Fibroblast of villous mesenchyme (primary cell): ENCODE data around the gene ZNF879. TPM values are rescaled to one million over a fixed set of nuclear protein-coding genes. Genes with fewer than 3 reads are reported as not detected.

Source experiments
- DNase-seq: peaks from one replicate; pipeline ENCODE4 v3.0.0-alpha.2; 2010; ENCODE audit warnings: low read depth
- H3K4me3 ChIP-seq: 2 replicates; pipeline ENCODE4 v1.5.1; 2011; ENCODE audit warnings: low read depth, mild to moderate bottlenecking, low read length
- CTCF ChIP-seq: IDR thresholded peaks from 2 replicates; pipeline ENCODE4 v1.5.1; 2012; ENCODE audit warnings: low read depth, mild to moderate bottlenecking, low read length; ENCODE audit not compliant: insufficient read depth
- total RNA-seq: library from RNA; depleted of rRNA; stranded (reverse); fragments of >200 nt; gene quantifications from 2 replicates; pipeline ENCODE4 v1.2.3, GENCODE V29; 2012

The ZNF879 gene
- total RNA-seq, 1 donor = 5.6 TPM

GRCh38 chr5:179006564-179006963 lies 17.0 kb upstream of the ZNF879 start:
- no peak for DNase-seq
- TF ChIP-seq CTCF = no peak
- H3K4me3 ChIP-seq = no peak overlapping the region

GRCh38 chr5:179008667-179009066 lies 14.9 kb upstream of the ZNF879 start:
- DNase-seq = peak; percentile 5
- no peak for TF ChIP-seq CTCF
- H3K4me3 ChIP-seq = no peak overlapping the region

GRCh38 chr5:179033004-179033580 lies 9.5 kb downstream of the ZNF879 start:
- DNase-seq = no peak
- no peak overlapping the region for H3K4me3 ChIP-seq
- TF ChIP-seq CTCF = no peak

GRCh38 chr5:179044765-179045164 lies 21.2 kb downstream of the ZNF879 start:
- no peak for DNase-seq
- no peak for TF ChIP-seq CTCF
- no peak overlapping the region for H3K4me3 ChIP-seq

- H3K4me3 ChIP-seq = no peak overlapping the region
- TF ChIP-seq CTCF = no peak
- no peak for DNase-seq
Measured at GRCh38 chr5:179051784-179052183, 28.2 kb downstream of the ZNF879 start.

- no peak overlapping the region for H3K4me3 ChIP-seq
- no peak for DNase-seq
- TF ChIP-seq CTCF = no peak
Measured at GRCh38 chr5:179054036-179054785, 30.6 kb downstream of the ZNF879 start.

GRCh38 chr5:179054876-179055275 lies 31.3 kb downstream of the ZNF879 start:
- no peak for DNase-seq
- no peak for TF ChIP-seq CTCF
- H3K4me3 ChIP-seq = no peak overlapping the region
